NCI-H187 (cell line): ENCODE data around the gene IQGAP2.

Source experiments
- DNase-seq, 2 experiments: peaks; one replicate each; lab custom pipeline; 2025; lab: John Stamatoyannopoulos, UW

Gene IQGAP2

GRCh38 chr5:76607353-76607871 lies 204.3 kb downstream of the IQGAP2 start:
- DNase-seq = no peak

GRCh38 chr5:76608833-76609232 lies 205.7 kb downstream of the IQGAP2 start:
- no peak for DNase-seq

GRCh38 chr5:76610196-76610595 lies 207.1 kb downstream of the IQGAP2 start:
- DNase-seq = no peak

- no peak for DNase-seq
Observed at GRCh38 chr5:76612942-76613341, 209.9 kb downstream of the IQGAP2 start.

GRCh38 chr5:76615759-76616158 lies 212.7 kb downstream of the IQGAP2 start:
- DNase-seq = no peak

GRCh38 chr5:76616206-76616605 lies 213.1 kb downstream of the IQGAP2 start:
- DNase-seq = no peak

GRCh38 chr5:76617229-76617628 lies 214.1 kb downstream of the IQGAP2 start:
- no peak for DNase-seq

GRCh38 chr5:76617675-76618074 lies 214.6 kb downstream of the IQGAP2 start:
- DNase-seq = no peak

- DNase-seq = no peak
Observed at GRCh38 chr5:76620166-76620565, 217.1 kb downstream of the IQGAP2 start.

GRCh38 chr5:76622076-76622475 lies 219.0 kb downstream of the IQGAP2 start:
- DNase-seq = no peak

GRCh38 chr5:76622973-76623596 lies 220.0 kb downstream of the IQGAP2 start, which contains the start of gene F2RL2:
TSS of gene F2RL2 (minus strand) at chr5:76623403. CDS start at chr5:76623230, 173 bp downstream.
- DNase-seq = no peak

GRCh38 chr5:76625087-76625815 lies 222.2 kb downstream of the IQGAP2 start:
- no peak for DNase-seq

- DNase-seq = no peak
Observed at GRCh38 chr5:76626738-76627137, 223.7 kb downstream of the IQGAP2 start.

GRCh38 chr5:76634661-76635060 lies 231.6 kb downstream of the IQGAP2 start:
- DNase-seq = no peak

- no peak for DNase-seq
Observed at GRCh38 chr5:76637490-76637889, 234.4 kb downstream of the IQGAP2 start.

- DNase-seq = no peak
Observed at GRCh38 chr5:76638479-76638878, 235.4 kb downstream of the IQGAP2 start.

GRCh38 chr5:76641514-76642120 lies 238.5 kb downstream of the IQGAP2 start:
- peak; percentile 6 to 19 for DNase-seq

GRCh38 chr5:76642390-76643040 lies 239.4 kb downstream of the IQGAP2 start:
- no peak for DNase-seq

- no peak for DNase-seq
Observed at GRCh38 chr5:76643371-76643770, 240.3 kb downstream of the IQGAP2 start.

GRCh38 chr5:76649140-76649539 lies 246.1 kb downstream of the IQGAP2 start:
- no peak for DNase-seq

GRCh38 chr5:76652809-76653414 lies 249.8 kb downstream of the IQGAP2 start:
- DNase-seq = no peak

GRCh38 chr5:76657091-76657490 lies 254.0 kb downstream of the IQGAP2 start:
- no peak for DNase-seq
